DMS 273 treated with DMSO at 0.1 percent for 48 hours (cell line): Measurements from ENCODE around the gene KCTD19.
A peak's percentile ranks its signal among the peaks of the same experiment; 100 is the strongest.

Experiments used
- DNase-seq: peaks from one replicate; lab custom pipeline; 2025; lab: John Stamatoyannopoulos, UW

Gene KCTD19

GRCh38 chr16:67258161-67258835 lies 68.2 kb downstream of the KCTD19 start:
- no peak for DNase-seq

- DNase-seq, result no peak
Observed at GRCh38 chr16:67257486-67258160, 68.9 kb downstream of the KCTD19 start.

- no peak for DNase-seq
Observed at GRCh38 chr16:67256701-67257230, 69.8 kb downstream of the KCTD19 start.

- no peak for DNase-seq
Observed at GRCh38 chr16:67255553-67256221, 70.9 kb downstream of the KCTD19 start.

GRCh38 chr16:67254801-67255552 lies 71.6 kb downstream of the KCTD19 start:
- DNase-seq, result no peak

- peak; percentile 21 for DNase-seq
Observed at GRCh38 chr16:67252609-67253497, 73.7 kb downstream of the KCTD19 start.

GRCh38 chr16:67250045-67250327 lies 76.6 kb downstream of the KCTD19 start:
- DNase-seq, result no peak

GRCh38 chr16:67249178-67250044 lies 77.1 kb downstream of the KCTD19 start:
- DNase-seq, result no peak

GRCh38 chr16:67248401-67249177 lies 78.0 kb downstream of the KCTD19 start, which contains the start of gene SLC9A5:
TSS of gene SLC9A5 (plus strand) at chr16:67248979. CDS start at chr16:67249015, 36 bp downstream.
- DNase-seq, result no peak

- DNase-seq, result no peak
Observed at GRCh38 chr16:67248073-67248400, 78.5 kb downstream of the KCTD19 start.

GRCh38 chr16:67247192-67248072 lies 79.1 kb downstream of the KCTD19 start, which contains the start of gene FHOD1:
TSS of gene FHOD1 (minus strand) at chr16:67247481. CDS start at chr16:67247410, 71 bp downstream.
- peak; percentile 89 for DNase-seq

GRCh38 chr16:67246756-67247191 lies 79.8 kb downstream of the KCTD19 start:
- no peak for DNase-seq

GRCh38 chr16:67246081-67246755 lies 80.3 kb downstream of the KCTD19 start:
- peak; percentile 71 for DNase-seq

- no peak for DNase-seq
Observed at GRCh38 chr16:67245674-67246080, 80.9 kb downstream of the KCTD19 start.

GRCh38 chr16:67245186-67245585 lies 81.4 kb downstream of the KCTD19 start:
- no peak for DNase-seq

- DNase-seq, result no peak
Observed at GRCh38 chr16:67244387-67245185, 82.0 kb downstream of the KCTD19 start.

- no peak for DNase-seq
Observed at GRCh38 chr16:67243481-67243880, 83.1 kb downstream of the KCTD19 start.
